HG03469 (cell line): ENCODE measurements around the gene TTLL13.
A peak's percentile ranks its signal among the peaks of the same experiment; 100 is the strongest.

Experiments used
- ATAC-seq: cut with Tn5 transposase; IDR thresholded peaks from one replicate; pipeline ENCODE4 v1.9.1; 2021; ENCODE audit warnings: mild to moderate bottlenecking, moderate library complexity, moderate number of reproducible peaks; ENCODE audit not compliant: unreplicated experiment

TTLL13 gene, protein sequence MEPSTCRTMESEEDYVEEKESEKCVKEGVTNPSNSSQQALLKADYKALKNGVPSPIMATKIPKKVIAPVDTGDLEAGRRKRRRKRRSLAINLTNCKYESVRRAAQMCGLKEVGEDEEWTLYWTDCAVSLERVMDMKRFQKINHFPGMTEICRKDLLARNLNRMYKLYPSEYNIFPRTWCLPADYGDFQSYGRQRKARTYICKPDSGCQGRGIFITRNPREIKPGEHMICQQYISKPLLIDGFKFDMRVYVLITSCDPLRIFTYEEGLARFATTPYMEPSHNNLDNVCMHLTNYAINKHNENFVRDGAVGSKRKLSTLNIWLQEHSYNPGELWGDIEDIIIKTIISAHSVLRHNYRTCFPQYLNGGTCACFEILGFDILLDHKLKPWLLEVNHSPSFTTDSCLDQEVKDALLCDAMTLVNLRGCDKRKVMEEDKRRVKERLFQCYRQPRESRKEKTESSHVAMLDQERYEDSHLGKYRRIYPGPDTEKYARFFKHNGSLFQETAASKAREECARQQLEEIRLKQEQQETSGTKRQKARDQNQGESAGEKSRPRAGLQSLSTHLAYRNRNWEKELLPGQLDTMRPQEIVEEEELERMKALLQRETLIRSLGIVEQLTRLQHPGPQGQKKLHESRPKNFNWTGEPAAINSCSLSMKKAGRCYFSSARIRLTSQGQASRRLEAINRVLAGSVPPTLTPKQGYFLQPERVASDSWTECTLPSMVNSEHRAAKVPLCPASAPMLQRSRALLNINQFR

DNA sequence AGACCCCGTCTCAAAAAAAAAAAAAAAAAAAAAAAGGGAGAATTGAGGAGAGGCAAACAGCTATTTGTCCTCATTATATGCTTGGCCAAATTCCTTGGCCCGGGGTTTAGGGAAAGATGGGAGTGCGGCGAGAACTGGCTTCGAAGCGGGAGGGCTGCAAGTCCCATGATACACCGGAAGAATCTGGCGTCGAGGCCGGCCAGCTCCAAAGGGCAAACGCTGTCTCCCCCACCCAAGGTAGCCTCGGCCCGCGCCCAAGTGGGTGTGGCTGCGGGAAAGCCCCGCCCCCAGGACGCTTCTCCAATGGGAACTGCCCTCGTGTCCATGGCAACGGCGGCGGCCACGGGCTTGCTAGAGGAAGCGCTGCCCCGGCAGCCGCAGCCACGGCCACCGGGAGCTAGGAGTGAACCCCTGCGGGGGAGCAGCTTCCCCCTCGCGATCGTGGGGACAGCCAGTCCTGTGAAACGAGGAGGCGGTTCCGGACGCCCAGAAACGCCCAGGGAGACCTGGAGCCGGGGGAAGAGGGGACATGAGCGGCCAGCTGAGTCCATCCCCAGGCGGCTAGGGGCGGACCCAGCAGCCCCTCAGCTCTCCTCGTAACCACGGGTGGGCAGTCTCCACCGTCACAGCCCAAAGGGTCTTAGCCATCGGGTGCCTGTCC, at the start of gene TTLL13:
TSS of gene TTLL13 (plus strand) at position 354 of the 661 bp plus-strand sequence. CDS start 1,075 bp downstream, outside the sequence.
- ATAC-seq: no peak

DNA sequence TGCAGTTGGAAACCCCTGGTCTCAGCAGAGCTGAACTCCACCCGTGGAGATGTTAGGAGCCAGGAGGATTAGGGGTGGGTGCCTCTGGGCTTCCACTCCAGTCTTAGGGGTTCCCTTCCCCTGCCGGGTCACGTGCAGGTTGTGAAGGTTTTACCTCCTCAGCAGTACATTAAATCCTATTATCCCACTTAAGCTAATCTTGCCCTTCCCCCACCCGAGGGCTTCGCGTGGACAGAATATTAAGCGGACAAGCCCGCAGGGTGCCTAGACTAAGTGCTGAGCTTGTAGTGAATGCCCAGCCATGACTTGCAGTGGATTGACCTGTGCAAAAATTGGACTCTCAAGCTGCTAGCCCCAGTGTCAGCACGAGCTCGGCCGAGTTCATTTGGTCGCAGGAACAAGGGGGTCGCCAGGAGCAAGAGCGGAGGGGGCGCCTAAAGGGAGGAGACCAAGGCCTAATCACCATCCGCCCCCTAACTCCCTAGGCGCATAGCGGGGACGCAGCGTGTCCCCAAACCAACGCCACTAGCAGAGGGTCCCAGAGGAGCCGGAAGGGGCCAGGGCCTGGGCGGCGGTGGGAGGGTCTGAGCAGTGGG, 48.7 kb upstream of the TTLL13 start:
- no peak for ATAC-seq

DNA sequence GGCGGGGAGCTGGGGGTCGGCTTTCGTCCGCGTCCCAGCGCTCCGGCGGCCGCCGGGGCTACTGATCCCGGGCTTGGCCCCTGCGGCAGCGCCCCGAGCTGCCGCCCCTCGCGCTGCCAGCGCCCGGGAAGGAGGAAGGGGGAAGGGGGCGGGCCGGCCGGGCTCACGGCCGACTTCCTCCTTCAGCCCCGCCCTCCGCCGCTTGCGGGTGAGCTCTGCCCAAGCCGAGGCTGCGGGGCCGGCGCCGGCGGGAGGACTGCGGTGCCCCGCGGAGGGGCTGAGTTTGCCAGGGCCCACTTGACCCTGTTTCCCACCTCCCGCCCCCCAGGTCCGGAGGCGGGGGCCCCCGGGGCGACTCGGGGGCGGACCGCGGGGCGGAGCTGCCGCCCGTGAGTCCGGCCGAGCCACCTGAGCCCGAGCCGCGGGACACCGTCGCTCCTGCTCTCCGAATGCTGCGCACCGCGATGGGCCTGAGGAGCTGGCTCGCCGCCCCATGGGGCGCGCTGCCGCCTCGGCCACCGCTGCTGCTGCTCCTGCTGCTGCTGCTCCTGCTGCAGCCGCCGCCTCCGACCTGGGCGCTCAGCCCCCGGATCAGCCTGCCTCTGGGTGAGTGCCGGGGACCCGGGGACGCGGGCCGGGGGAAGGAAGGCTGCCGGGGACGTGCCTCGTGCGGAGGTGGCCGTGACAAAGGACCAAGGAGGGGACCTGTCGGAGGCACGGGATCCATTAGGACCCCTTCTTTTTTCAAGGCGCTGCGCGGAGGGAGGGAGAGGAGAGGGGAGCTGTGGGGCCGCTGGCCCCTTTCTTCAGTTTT, 48.0 kb upstream of the TTLL13 start, which contains the start of gene SEMA4B:
TSS of gene SEMA4B (plus strand) at position 201 of the 814 bp plus-strand sequence. CDS start at position 450, 249 bp downstream.
- peak; percentile 60 for ATAC-seq

DNA sequence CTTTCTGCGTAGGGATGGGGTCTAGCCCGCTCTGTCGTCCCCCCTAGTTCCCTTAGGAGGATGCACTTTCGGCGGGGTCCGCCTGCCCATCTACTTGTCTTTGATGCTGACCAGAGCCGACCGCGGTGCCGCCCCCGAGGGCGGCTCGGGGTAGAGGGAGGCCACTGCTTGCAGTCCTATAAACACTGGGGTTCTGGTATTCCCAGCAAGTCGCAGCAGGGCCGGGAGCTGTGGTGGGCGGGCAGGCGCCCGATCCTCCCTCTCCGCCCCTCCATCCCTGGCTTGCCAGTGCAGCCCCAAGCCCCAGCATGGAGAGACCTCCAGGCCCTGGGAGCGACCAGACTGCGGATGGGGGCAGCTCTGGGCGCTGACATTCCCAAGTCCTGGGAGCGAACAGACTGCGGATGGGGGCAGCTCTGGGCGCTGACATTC, 47.4 kb upstream of the TTLL13 start:
- no peak for ATAC-seq

DNA sequence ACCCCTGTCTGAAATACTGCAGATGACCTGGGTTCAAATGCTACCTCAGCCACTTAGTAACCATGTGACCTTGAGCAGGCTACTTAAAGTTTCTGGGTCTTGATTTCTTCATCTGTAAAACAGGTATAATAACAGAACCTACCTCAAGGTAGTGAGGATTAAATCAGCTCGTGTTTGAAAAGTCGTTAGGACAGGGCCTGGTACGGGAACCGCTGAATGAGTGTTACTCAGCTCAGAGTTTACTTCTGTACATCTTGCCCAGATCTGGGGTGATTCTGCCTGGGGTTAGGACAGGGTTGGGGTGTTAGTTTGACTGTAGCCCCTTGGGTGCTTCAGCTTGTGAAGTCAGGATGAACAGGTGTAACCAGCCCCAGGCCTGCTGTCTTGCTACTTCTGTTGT, 46.4 kb upstream of the TTLL13 start:
- no peak for ATAC-seq

DNA sequence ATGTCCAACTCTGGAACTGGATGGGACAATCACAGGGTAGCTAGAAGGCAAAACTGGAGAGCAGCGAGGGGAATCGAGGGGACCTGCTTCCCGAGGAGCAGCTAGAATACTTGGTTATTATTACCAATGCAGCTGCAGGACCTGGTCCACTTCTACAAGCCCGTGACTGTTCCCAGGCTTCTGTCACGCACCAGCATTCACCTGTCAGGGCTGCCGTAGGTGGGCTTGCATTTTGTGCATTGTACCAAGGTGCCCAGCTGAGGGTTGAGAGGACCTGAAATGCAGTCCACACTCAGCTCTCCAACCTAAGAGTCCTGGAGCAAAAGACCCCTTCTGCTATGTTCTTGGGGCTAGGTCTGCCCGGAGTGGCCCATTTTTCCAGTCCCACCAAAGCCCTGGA, 45.9 kb upstream of the TTLL13 start:
- ATAC-seq: no peak

DNA sequence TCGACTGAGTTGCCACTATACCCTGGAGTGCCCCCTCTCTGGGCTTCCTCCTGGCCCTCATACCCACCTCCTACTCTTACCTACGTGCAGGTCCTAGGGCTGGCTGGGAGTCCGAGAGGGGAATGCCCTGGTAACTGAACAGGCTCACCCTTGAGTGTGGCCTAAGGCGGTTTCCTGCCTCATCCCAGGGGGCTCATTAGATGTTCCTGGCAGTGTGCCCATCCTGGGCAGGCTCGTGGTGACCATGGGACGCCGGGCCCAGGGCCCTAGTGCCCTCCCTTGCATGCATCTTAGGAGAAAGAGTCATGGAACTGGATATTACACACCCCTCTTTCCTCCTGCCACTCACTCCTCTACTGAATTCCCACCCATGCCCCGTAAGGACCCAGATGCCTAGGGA, 45.4 kb upstream of the TTLL13 start:
- no peak for ATAC-seq

DNA sequence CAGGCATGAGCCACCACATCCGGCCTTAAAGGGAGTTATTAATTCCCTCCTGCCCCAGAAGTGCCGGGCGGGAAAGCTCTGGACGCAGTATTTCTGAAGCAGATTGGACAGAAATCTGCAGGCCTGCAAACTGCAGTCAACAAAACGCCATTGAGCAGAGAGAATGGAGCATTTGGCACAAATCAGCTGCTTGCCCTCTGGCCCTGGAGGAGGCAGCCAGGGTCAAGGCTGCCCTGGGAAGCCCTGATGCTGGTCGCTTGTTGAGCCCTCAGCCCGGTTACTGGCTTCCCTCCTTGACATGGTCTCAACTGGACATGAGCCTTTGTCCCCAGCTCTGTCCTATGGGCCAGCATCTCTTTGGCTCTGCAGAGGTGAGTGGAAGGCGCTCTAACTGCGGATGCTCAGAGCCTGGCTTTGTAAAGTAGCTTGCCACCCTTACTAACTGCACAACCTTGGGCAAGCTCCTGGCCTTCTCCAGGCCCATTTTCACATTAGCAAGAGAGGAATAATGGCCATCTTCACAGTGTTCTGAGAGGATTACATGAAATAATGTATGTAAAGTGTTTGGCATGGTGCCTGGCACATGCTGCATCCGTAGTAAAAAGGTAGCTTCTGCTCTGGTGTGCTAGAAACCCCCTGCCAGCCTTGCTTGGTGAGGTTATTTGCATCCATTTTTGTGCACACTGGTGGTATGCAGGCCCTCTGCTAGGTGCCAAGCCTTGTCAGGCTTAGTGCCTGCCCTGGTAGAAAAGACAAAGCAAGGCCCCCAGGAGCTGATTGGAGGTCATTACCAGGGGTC, 44.1 kb upstream of the TTLL13 start:
- no peak for ATAC-seq

DNA sequence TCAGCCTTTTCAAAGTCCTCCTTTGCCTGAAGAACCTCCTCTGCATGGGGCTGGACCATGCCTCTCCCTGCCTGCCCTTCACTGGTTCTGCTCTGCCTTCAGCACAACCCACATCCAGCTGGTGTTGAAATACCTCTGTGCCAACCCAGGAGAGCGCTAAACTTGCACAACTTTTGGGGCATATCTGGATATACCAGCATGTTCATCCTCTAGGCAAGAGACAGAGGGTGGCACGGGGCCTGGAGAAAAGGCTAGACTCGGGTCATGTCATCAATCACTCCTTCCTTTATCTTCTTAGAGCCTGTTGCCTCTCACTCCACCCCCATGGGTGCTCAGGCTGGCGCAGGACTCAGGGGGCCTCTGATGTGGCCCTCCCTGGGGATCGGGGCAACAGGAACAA, 43.5 kb upstream of the TTLL13 start:
- no peak for ATAC-seq

DNA sequence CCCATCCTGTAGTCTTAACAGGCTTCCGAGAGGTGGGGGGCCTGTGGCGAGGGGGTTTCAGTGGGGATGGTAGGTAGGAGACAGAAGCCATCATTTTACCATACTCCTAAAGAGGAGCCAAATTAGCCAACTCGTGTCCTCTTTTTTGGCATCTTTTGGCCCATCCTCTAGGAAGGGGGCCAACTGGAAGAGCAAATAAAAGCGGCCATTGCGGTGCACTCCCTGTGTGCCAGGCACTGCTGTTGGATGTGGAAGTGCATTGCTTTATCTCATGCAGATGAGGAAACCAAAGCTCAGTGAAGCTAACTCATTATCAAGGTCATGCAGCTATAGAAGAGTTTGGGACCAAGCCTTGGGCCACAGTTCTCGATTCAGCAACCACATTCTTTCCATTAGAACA, 42.1 kb upstream of the TTLL13 start:
- no peak for ATAC-seq

DNA sequence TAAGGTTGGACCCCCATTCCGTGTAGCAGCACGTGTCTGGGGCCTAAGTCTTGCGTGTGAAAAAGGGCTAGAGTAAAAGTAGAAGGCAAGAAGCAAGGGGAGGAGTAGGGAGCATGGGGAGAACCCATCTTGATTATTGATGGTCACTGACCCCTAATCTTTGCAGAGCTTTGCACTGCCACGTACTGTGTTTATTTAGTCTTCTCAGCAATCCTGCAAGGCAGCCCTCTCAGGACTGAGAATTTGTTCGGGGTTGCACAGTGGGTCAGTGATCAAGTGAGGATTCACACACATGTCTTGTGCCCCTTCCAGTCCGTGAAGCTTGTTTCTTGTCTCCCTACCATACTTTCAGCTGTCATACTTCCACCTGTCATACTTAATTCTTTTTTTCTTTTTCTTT, 41.0 kb upstream of the TTLL13 start:
- ATAC-seq: no peak

DNA sequence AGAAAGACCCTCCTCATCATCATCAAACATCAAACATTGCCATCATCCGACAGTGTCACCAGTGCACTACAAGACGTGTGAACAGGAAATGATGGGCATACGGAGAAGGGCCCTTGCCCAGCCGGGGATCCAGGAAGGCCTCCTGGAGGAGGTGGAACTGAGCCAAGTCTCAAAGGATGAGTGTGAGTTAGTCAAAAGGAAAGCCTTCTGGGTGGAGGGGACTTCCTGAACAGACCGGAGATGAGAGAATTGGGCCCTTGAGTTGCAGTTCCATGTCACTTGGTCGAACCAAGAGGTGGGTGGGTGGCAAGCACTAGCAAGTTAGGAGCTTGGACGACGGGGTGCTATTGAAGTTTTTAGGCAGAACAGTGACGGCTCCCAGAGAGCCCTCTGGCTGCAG, 39.8 kb upstream of the TTLL13 start:
- ATAC-seq: no peak

DNA sequence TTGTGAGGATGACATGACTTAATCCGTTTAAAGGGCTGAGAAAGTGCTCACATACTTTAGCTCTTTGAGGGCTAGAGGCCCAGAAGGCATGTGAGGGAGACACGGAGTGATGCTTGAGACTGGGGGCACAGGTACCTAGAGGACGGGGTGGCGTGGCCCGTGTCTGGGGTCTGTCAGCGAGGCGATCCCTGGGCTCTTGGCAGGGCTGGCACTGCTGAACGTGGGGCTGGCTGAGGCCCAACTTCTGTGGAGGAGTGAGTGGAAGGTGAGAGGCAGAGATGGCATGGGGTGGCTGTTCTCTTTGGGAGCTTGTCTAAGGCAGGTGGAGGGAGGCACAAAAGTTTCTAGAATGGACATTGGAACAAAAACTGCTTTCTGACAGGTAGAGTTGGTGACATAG, 38.8 kb upstream of the TTLL13 start:
- no peak for ATAC-seq

DNA sequence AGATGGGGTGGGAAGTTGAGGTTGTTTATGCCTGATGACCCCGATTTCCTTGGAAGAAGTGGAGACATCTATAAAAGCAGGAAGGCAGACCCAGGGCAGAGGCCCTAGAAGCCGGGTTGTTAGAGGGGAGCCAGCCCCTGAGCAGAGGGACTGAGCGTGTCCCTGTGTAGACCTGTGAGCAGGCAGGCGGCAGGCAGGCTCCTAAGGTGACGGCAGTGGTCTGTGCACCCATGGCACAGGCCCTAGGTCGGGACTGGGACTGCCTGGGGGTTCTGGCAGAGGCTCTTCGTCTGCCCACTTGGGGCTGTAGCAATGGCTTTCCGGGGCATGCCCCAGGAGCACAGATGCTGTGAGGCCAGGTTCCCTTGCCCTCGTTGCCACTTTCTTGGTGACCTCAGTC, 38.3 kb upstream of the TTLL13 start:
- no peak for ATAC-seq

DNA sequence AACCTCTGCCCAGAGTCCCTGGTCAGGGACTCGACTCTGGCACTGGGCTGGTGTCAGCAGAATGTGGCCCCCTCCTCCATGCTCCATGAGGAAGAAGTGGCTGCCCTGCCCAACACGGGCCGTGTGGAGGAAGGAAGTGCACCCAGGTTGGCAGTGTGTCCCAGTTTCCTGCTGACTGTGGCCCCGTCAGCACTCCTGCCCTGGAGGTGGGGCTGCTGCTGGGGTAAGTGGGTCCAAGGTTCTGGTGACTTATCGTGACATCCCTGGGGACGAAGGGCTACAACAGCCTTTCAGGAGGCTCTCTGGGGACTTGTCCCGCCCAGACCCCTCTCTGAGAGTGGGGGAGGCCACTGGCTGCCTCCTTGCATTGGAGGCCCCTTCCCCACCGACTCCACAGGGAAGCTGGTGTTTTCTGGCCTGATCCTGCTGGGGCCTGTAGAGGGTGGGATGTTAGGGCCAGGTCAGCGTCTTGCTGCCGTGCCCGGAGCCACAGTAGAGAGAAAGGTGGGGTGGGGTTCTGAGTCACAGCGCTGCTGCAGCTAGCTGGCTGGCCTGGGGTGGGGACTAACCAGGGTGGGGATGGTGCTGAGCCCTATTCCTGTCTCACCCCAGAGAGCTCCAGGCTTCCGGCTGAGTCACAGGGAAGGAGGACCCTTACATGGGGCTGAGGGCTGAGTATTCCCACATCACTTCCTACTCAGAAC, 37.8 kb upstream of the TTLL13 start:
- no peak for ATAC-seq

DNA sequence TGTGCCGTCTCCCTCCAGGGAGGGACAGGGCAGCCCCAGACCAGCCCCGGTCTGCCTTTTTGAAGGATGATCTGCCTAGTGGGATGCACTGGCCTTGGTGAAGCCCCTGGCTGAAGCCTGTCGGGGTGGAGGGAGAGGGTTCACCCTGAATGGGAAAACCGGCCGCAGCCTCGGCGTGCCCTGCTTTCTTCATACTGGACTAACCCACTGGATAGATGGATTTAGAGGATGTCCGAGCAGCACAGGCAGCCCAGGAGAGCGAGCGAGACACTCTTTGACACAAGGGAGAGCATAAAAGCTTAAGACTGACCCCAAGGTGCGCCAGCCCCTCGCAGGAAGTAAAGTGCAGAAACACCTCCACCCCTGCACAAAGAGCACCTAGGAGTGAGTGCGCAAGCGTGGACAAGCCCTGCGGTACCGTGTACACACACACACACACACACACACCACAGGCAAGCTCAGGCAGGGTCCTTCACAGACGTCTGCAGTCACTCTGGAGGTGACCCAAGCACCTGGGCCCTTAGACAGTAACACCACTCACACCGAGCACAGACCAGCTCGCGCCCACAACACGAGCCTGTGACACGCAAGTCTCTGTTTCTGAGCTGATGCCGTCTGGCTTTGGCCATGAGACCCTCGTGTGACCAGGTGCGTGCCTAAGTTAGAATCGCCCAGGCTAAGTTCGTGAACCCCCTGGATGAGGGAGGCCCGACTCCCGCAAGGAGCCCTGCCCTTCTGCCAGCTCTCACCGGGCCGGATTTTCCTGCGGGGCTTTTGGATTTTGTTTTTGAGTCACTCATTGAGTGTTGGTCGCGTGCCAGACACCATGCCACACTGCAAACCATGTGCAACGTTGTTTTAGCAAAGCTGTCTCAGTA, 36.9 kb upstream of the TTLL13 start:
- ATAC-seq: no peak

DNA sequence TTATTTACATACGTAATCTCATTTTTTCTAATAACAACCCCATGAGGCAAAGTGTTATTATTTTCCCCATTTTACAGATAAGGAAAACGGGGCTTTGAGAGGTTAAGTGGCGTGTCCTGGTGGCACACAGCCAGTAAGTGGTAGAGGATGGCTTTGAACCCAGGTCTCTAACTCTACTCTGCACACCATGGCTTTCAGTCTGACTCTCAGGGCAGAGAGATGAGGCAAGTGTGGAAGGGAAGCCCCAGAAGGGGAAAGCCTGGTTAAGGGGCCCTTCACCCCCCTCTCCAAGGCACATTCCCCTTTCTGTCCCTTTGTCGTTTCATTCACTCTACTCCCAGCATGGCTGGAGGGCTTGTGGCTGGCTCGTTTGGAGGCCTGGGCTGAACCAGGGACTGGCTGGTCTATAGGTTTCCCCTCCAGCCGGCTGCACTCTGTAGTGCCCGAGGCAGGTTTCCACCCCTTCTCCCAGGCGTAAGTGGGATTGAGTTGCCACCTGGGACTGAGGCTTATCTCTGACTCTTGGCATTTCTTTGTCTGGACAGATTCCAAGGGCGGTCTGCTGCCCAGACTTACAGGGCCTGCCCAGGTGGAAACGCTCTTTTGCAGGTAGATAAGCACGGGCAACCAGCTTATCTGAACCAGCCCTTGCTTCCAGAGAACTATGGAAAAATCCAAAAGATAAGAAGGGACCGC, 36.1 kb upstream of the TTLL13 start:
- no peak for ATAC-seq
